Activated T-cell treated with anti-CD3 and anti-CD28 coated beads, Interleukin-2, amount 50 U/mL, for 24 hours (primary cell): Measurements from ENCODE around the gene MOB3A.
"Not testable (repeated sequence)": the region's sequence is repeated elsewhere in the genome, so short reads cannot be mapped to it uniquely, and the experiment has no call there.

Source experiments
- DNase-seq: peaks from one replicate; pipeline ENCODE4 v3.0.0-alpha.2; 2020
- H3K27ac Mint-ChIP-seq: 2 replicates; pipeline ENCODE4 v1.8.0; 2020; ENCODE audit warnings: mild to moderate bottlenecking, mixed read lengths
- H3K27me3 Mint-ChIP-seq: 2 replicates; pipeline ENCODE4 v1.8.0; 2020; ENCODE audit warnings: mixed read lengths
- H3K36me3 Mint-ChIP-seq: 2 replicates; pipeline ENCODE4 v1.8.0; 2020; ENCODE audit warnings: low read depth, mixed read lengths
- H3K4me1 Mint-ChIP-seq: 2 replicates; pipeline ENCODE4 v1.8.0; 2020; ENCODE audit warnings: low read depth, mixed read lengths
- H3K4me3 Mint-ChIP-seq: 2 replicates; pipeline ENCODE4 v1.8.0; 2020; ENCODE audit warnings: mild to moderate bottlenecking, moderate library complexity, mixed read lengths
- H3K9me3 Mint-ChIP-seq: 2 replicates; pipeline ENCODE4 v1.8.0; 2020; ENCODE audit warnings: mixed read lengths

The MOB3A gene

DNA sequence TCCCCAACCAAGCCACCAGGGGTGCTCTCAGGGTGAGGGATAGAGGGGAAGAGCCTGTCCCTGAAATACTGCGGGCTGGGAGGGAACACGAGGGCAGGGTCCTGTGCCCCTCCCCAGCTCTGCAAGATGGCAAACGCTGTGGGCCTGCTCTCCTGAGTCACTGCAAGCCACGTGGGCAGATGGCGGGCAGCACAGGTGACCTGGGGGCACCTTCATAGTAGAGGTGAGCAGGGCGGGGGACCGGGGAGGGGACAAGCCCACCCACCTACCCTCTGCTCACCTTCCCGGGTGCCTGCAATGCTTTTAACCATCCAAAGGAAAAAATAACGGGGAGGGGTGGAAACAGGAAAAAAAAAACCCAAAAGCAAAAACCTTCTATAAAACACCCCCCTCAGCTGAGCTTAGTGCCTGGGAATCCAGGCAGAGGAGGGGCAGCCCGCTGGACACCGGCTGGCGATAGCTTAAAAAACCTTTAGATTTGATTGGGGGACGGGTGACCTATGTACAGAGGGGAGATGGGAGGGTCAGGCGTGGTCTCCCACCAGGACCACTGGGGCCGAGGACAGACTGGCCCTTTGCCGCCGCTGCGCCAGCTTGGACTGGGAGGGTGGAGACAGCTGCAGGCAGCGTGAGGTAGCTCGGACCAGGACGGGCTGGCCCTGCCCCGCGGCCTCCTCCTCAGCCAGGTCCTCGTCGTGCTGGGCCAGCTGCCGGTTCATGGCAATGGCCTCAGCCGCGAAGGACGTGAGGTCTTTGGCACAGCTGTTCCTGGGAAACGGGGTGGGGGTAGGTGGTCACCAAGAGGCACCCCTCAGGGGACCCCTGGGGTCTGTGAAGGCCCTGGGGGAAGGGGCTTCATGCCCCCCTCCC is 56.8 kb downstream of the MOB3A start:
- DNase-seq, result no peak
- Mint-ChIP-seq H3K27ac (peak overlapping the region; percentile 52), H3K4me3 (no peak overlapping the region), H3K36me3 (peaks cover 49% of the 10 kb centered on the region), H3K9me3 (peaks cover 4% of the 10 kb centered on the region), H3K4me1 (peaks cover 33% of the 10 kb centered on the region), H3K27me3 (no peaks in the 10 kb centered on the region)

- H3K27me3 Mint-ChIP-seq, result no peaks in the 10 kb centered on the region
- H3K27ac Mint-ChIP-seq, result no peak overlapping the region
- H3K36me3 Mint-ChIP-seq, result peaks cover 44% of the 10 kb centered on the region
- H3K9me3 Mint-ChIP-seq, result peaks cover 4% of the 10 kb centered on the region
- H3K4me1 Mint-ChIP-seq, result peaks cover 29% of the 10 kb centered on the region
- DNase-seq, result no peak
- no peak overlapping the region for H3K4me3 Mint-ChIP-seq
Observed at GRCh38 chr19:2038284-2039088, 57.6 kb downstream of the MOB3A start.

DNA sequence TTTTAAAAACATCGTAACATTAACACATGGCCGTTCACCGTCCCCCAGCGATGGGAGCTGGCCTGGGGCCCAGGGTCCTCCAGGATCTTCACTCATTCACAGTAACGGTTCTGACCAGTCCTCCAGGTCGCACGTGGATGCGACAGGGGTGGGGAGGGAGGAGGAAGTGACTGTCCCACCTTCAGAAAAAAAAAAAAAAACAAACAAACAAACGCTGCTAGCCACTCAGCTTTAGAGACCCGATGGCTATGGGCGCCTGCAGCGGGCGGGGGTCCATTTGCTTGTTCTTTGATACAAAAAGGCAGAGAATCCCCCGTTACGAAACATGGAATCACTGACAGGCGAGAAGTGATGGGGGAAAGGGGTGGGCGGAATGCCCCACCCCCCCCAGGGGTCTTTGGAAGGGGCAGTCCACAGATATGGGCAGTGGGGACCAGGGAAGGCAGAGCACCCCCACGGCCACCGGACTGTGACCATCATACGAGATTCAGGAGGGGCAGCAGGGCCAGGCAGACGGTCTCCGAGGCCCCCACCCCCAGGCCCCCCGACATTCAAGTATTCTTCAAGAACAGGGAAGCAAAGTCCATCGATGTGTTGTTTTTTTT is 58.4 kb downstream of the MOB3A start:
- Mint-ChIP-seq H3K4me1 (peaks cover 27% of the 10 kb centered on the region), H3K9me3 (peaks cover 4% of the 10 kb centered on the region), H3K27me3 (no peaks in the 10 kb centered on the region), H3K27ac (no peak overlapping the region), H3K36me3 (peaks cover 37% of the 10 kb centered on the region), H3K4me3 (no peak overlapping the region)
- DNase-seq, result no peak

DNA sequence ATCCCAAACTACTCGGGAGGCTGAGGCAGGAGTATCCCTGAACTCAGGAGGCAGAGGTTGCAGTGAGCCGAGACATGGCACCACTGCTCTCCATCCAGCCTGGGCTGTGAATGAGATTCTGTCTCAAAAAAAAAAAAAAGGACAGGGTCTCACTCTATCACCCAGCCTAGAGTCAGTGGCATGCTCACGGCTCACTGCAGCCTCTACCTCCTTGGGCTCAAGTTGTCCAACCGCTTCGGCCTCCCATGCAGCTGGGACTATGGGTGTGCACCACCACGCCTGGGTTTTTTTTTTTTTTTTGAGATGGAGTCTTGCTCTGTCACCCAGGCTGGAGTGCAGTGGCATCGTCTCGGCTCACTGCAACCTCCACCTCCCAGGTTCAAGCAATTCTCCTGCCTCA is 59.7 kb downstream of the MOB3A start:
- DNase-seq, result no peak
- Mint-ChIP-seq H3K27me3 (no peaks in the 10 kb centered on the region), H3K9me3 (peaks cover 4% of the 10 kb centered on the region), H3K4me3 (no peak overlapping the region), H3K36me3 (peaks cover 30% of the 10 kb centered on the region), H3K4me1 (peaks cover 33% of the 10 kb centered on the region), H3K27ac (no peak overlapping the region)

GRCh38 chr19:2035590-2035991 is 60.5 kb downstream of the MOB3A start:
- no peak for DNase-seq
- peaks cover 26% of the 10 kb centered on the region for H3K4me1 Mint-ChIP-seq
- no peak overlapping the region for H3K4me3 Mint-ChIP-seq
- peak overlapping the region; percentile 35 for H3K27ac Mint-ChIP-seq
- H3K27me3 Mint-ChIP-seq, result no peaks in the 10 kb centered on the region
- H3K36me3 Mint-ChIP-seq, result peaks cover 21% of the 10 kb centered on the region
- peaks cover 4% of the 10 kb centered on the region for H3K9me3 Mint-ChIP-seq

DNA sequence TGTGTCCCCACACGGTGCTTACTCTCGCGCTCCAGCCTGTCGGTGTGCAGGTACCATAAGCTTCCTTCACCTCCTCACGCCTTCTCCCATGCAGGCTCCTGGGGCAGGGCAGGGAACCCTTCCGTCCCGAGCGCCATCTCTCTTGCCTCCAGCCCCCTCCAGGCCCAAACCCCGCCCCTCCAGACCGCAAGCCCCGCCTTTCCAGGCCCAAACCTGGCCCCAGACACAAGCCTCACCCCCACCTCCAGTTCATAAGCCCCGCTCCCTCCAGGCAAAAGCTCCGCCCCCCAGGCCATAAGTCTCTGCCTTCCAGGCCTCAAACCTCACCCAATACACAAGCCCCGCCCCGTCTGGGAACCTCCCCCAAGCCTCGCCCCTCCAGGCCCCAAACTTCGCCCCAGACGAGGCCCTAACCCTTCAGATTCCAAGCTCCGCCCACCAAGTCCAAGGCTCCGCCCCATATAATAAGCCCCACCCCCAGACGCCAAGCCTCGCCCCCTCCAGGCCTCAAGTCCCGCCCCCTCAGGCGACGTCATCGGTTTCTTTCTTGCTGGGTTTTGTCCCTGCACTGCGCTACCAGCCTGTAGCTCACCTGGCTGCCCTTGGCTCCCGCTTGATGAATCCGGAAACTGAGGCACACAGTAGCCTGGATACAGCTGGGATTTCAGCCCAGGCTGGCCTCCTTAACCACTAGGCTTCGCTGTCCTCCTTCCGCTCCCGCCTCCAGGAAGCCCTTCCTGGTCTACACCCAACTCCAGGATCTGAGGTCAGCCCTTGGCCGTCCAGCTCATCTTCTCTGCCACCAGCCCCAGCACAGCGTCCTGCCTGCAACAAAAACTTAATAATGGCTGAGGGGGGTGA is 61.2 kb downstream of the MOB3A start:
- Mint-ChIP-seq H3K4me1 (peaks cover 24% of the 10 kb centered on the region), H3K9me3 (peaks cover 4% of the 10 kb centered on the region), H3K27me3 (no peaks in the 10 kb centered on the region), H3K27ac (peak overlapping the region; percentile 44), H3K36me3 (peaks cover 17% of the 10 kb centered on the region), H3K4me3 (no peak overlapping the region)
- peak; percentile 79 for DNase-seq

GRCh38 chr19:2034253-2034652 is 61.9 kb downstream of the MOB3A start:
- not testable (repeated sequence) for DNase-seq, H3K27ac Mint-ChIP-seq, H3K27me3 Mint-ChIP-seq, H3K4me3 Mint-ChIP-seq, H3K9me3 Mint-ChIP-seq
- H3K4me1 Mint-ChIP-seq, result peaks cover 24% of the 10 kb centered on the region
- H3K36me3 Mint-ChIP-seq, result peaks cover 14% of the 10 kb centered on the region

- Mint-ChIP-seq H3K4me3 (no peak overlapping the region), H3K27me3 (no peaks in the 10 kb centered on the region), H3K4me1 (peaks cover 24% of the 10 kb centered on the region)
Observed at GRCh38 chr19:2033825-2034159, 62.3 kb downstream of the MOB3A start.

DNA sequence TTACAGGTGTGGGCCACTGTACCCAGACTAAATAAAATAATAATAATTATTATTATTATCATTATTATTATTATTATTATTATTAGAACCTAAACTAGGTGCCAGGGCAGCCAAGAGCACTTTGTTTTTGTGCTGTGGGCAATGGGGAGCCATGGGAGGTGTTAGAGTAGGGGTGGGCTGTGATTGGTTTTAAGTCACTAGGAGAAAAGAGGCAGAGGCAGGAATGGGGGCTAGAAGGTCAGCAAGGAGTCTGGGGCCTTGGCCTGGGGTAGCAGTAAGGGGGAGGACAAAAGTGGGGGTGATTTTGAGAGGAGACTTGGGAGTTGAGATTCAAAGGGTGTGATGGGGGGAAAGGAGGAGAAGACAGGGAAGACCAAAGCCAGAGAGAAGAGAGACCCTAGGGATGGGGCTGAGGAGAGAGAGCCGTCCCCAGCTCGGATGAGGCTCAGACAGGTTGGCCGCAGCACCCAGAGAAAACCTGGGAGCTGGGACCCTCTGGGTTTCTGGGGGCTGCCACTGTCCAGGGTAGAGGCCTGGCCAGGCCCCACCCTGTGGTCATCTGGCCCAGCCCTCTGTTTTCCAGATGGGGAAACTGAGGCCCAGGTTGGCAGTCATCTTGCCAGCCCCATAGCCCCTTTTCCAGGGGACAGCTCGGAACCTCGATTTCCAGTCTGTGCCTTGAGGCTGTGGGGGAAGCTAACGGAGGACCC is 62.9 kb downstream of the MOB3A start:
- DNase-seq, result no peak
- Mint-ChIP-seq H3K9me3 (peaks cover 4% of the 10 kb centered on the region), H3K4me1 (peaks cover 24% of the 10 kb centered on the region), H3K36me3 (peaks cover 6% of the 10 kb centered on the region), H3K27ac (no peak overlapping the region), H3K4me3 (no peak overlapping the region), H3K27me3 (no peaks in the 10 kb centered on the region)

More at GRCh38 chr19:2033825-2034159, 62.3 kb downstream of the MOB3A start:
- Mint-ChIP-seq H3K9me3 (peaks cover 4% of the 10 kb centered on the region), H3K27ac (no peak overlapping the region), H3K36me3 (peaks cover 9% of the 10 kb centered on the region)
- no peak for DNase-seq

- Mint-ChIP-seq H3K27me3 (no peaks in the 10 kb centered on the region), H3K36me3 (peaks cover under 1% of the 10 kb centered on the region), H3K9me3 (peaks cover 4% of the 10 kb centered on the region), H3K4me3 (peak overlapping the region; percentile 67), H3K27ac (peak overlapping the region; percentile 85), H3K4me1 (peaks cover 24% of the 10 kb centered on the region)
- peak; percentile 61 for DNase-seq
Observed at GRCh38 chr19:2032296-2032941, 63.7 kb downstream of the MOB3A start.

- Mint-ChIP-seq H3K9me3 (peaks cover 5% of the 10 kb centered on the region), H3K27ac (no peak overlapping the region), H3K4me3 (no peak overlapping the region), H3K36me3 (no peaks in the 10 kb centered on the region), H3K27me3 (no peaks in the 10 kb centered on the region), H3K4me1 (peaks cover 7% of the 10 kb centered on the region)
- no peak for DNase-seq
Observed at GRCh38 chr19:2027361-2027760, 68.8 kb downstream of the MOB3A start.

DNA sequence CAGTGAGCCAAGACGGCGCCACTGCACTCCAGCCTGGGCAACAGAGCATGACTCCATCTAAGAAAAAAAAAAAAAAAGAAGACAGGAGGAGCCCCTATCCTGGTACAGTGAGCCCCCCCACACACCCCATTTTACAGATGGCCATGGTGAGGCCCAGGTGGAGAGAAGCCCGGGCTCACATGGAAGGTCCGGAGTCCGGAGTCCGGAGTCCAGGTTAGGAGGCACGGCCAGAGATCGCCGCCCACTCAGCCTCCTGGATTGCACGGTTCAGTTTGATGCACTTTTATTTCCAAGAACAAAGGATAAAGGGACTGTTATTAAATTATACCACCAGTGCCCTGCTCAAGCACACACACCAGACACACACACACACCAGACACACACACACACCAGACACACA is 69.4 kb downstream of the MOB3A start:
- H3K9me3 Mint-ChIP-seq, result peaks cover 5% of the 10 kb centered on the region
- H3K36me3 Mint-ChIP-seq, result no peaks in the 10 kb centered on the region
- no peaks in the 10 kb centered on the region for H3K27me3 Mint-ChIP-seq
- H3K4me1 Mint-ChIP-seq, result peaks cover 1% of the 10 kb centered on the region
- no peak overlapping the region for H3K4me3 Mint-ChIP-seq
- no peak overlapping the region for H3K27ac Mint-ChIP-seq
- DNase-seq, result no peak

GRCh38 chr19:2022289-2022688 is 73.8 kb downstream of the MOB3A start:
- Mint-ChIP-seq H3K27me3 (no peaks in the 10 kb centered on the region), H3K36me3 (no peaks in the 10 kb centered on the region), H3K4me1 (peaks cover 6% of the 10 kb centered on the region), H3K27ac (no peak overlapping the region), H3K4me3 (no peak overlapping the region), H3K9me3 (peaks cover 5% of the 10 kb centered on the region)
- no peak for DNase-seq
